ENCODE results near the gene DFFB.
A peak's percentile ranks its signal among the peaks of the same experiment; 100 is the strongest.

The DFFB gene

GRCh38 chr1:3846541-3846940 is 10.7 kb upstream of the DFFB start:
- H3K9me3 Mint-ChIP-seq: no peaks in the 10 kb centered on the region
- no peak overlapping the region for H3K4me3 Mint-ChIP-seq
- no peak overlapping the region for H3K27ac Mint-ChIP-seq
- DNase-seq (ENCODE audit: low spot score in 2 of 2) (no peak), ATAC-seq (ENCODE audit: low read depth) (no peak)
- peaks cover 22% of the 10 kb centered on the region for H3K36me3 Mint-ChIP-seq
- H3K27me3 Mint-ChIP-seq: no peaks in the 10 kb centered on the region
- H3K4me1 Mint-ChIP-seq: no peaks in the 10 kb centered on the region

GRCh38 chr1:3847081-3847480 is 10.2 kb upstream of the DFFB start:
- DNase-seq (ENCODE audit: low spot score in 2 of 2) (no peak), ATAC-seq (ENCODE audit: low read depth) (no peak)
- Mint-ChIP-seq H3K4me1 (no peaks in the 10 kb centered on the region), H3K27me3 (no peaks in the 10 kb centered on the region), H3K9me3 (no peaks in the 10 kb centered on the region), H3K4me3 (no peak overlapping the region), H3K36me3 (peaks cover 20% of the 10 kb centered on the region), H3K27ac (no peak overlapping the region)

GRCh38 chr1:3850857-3851256 is 6.4 kb upstream of the DFFB start:
- Mint-ChIP-seq H3K9me3 (no peaks in the 10 kb centered on the region), H3K36me3 (peaks cover 15% of the 10 kb centered on the region)
- ATAC-seq (ENCODE audit: low read depth): no peak

GRCh38 chr1:3851292-3851691 is 6.0 kb upstream of the DFFB start:
- ATAC-seq (ENCODE audit: low read depth): no peak
- peaks cover 15% of the 10 kb centered on the region for H3K36me3 Mint-ChIP-seq
- peaks cover 7% of the 10 kb centered on the region for H3K4me1 Mint-ChIP-seq
- DNase-seq (ENCODE audit: low spot score in 2 of 2): no peak
- H3K27ac Mint-ChIP-seq: no peak overlapping the region
- H3K9me3 Mint-ChIP-seq: no peaks in the 10 kb centered on the region
- no peaks in the 10 kb centered on the region for H3K27me3 Mint-ChIP-seq
- no peak overlapping the region for H3K4me3 Mint-ChIP-seq

More at GRCh38 chr1:3850857-3851256, 6.4 kb upstream of the DFFB start:
- Mint-ChIP-seq H3K4me3 (no peak overlapping the region), H3K4me1 (peaks cover 7% of the 10 kb centered on the region), H3K27ac (no peak overlapping the region), H3K27me3 (no peaks in the 10 kb centered on the region)
- DNase-seq (ENCODE audit: low spot score in 2 of 2): no peak

GRCh38 chr1:3852091-3852490 is 5.2 kb upstream of the DFFB start:
- no peak for DNase-seq (ENCODE audit: low spot score in 2 of 2)
- H3K4me1 Mint-ChIP-seq: peaks cover 7% of the 10 kb centered on the region
- H3K27ac Mint-ChIP-seq: no peak overlapping the region
- H3K36me3 Mint-ChIP-seq: peaks cover 11% of the 10 kb centered on the region
- no peak overlapping the region for H3K4me3 Mint-ChIP-seq
- no peak for ATAC-seq (ENCODE audit: low read depth)
- H3K27me3 Mint-ChIP-seq: no peaks in the 10 kb centered on the region
- H3K9me3 Mint-ChIP-seq: no peaks in the 10 kb centered on the region

GRCh38 chr1:3852711-3853485 is 4.4 kb upstream of the DFFB start:
- peaks cover 7% of the 10 kb centered on the region for H3K36me3 Mint-ChIP-seq
- no peak for ATAC-seq (ENCODE audit: low read depth)
- H3K27me3 Mint-ChIP-seq: no peaks in the 10 kb centered on the region
- H3K9me3 Mint-ChIP-seq: no peaks in the 10 kb centered on the region
- no peak for DNase-seq (ENCODE audit: low spot score in 2 of 2)
- H3K4me1 Mint-ChIP-seq: peaks cover 11% of the 10 kb centered on the region
- no peak overlapping the region for H3K4me3 Mint-ChIP-seq
- no peak overlapping the region for H3K27ac Mint-ChIP-seq

- Mint-ChIP-seq H3K27ac (no peak overlapping the region), H3K4me1 (peaks cover 20% of the 10 kb centered on the region), H3K36me3 (peaks cover 5% of the 10 kb centered on the region), H3K9me3 (no peaks in the 10 kb centered on the region), H3K4me3 (peak overlapping the region; percentile 100), H3K27me3 (no peaks in the 10 kb centered on the region)
- no peak for ATAC-seq (ENCODE audit: low read depth)
- peak in 1 of 2 donors; percentile 5 for DNase-seq (ENCODE audit: low spot score in 2 of 2)
Observed at GRCh38 chr1:3857791-3858129, 484 bp downstream of the DFFB start.

- ATAC-seq (ENCODE audit: low read depth) (no peak), DNase-seq (ENCODE audit: low spot score in 2 of 2) (no peak)
- Mint-ChIP-seq H3K9me3 (no peaks in the 10 kb centered on the region), H3K4me1 (peaks cover 20% of the 10 kb centered on the region), H3K27ac (no peak overlapping the region), H3K36me3 (peaks cover 5% of the 10 kb centered on the region), H3K4me3 (peak overlapping the region; percentile 68), H3K27me3 (no peaks in the 10 kb centered on the region)
Observed at GRCh38 chr1:3858231-3858981, 1.1 kb downstream of the DFFB start.

GRCh38 chr1:3863231-3863935 is 6.1 kb downstream of the DFFB start:
- Mint-ChIP-seq H3K4me3 (no peak overlapping the region), H3K27me3 (no peaks in the 10 kb centered on the region), H3K4me1 (peaks cover 13% of the 10 kb centered on the region), H3K27ac (no peak overlapping the region), H3K36me3 (peaks cover 16% of the 10 kb centered on the region), H3K9me3 (no peaks in the 10 kb centered on the region)
- ATAC-seq (ENCODE audit: low read depth) (no peak), DNase-seq (ENCODE audit: low spot score in 2 of 2) (no peak)

- Mint-ChIP-seq H3K4me3 (no peak overlapping the region), H3K27ac (no peak overlapping the region), H3K9me3 (peaks cover 2% of the 10 kb centered on the region), H3K4me1 (peaks cover 12% of the 10 kb centered on the region), H3K27me3 (no peaks in the 10 kb centered on the region), H3K36me3 (peaks cover 23% of the 10 kb centered on the region)
- DNase-seq (ENCODE audit: low spot score in 2 of 2): no peak
- ATAC-seq (ENCODE audit: low read depth): no peak
Observed at GRCh38 chr1:3864884-3865283, 7.6 kb downstream of the DFFB start.

- Mint-ChIP-seq H3K27me3 (no peaks in the 10 kb centered on the region), H3K27ac (no peak overlapping the region), H3K4me1 (peaks cover 10% of the 10 kb centered on the region), H3K36me3 (peaks cover 25% of the 10 kb centered on the region), H3K4me3 (no peak overlapping the region), H3K9me3 (peaks cover 2% of the 10 kb centered on the region)
- DNase-seq (ENCODE audit: low spot score in 2 of 2) (no peak), ATAC-seq (ENCODE audit: low read depth) (no peak)
Observed at GRCh38 chr1:3865606-3866160, 8.4 kb downstream of the DFFB start.

GRCh38 chr1:3868464-3869006 is 11.3 kb downstream of the DFFB start:
- DNase-seq (ENCODE audit: low spot score in 2 of 2) (no peak), ATAC-seq (ENCODE audit: low read depth) (no peak)
- H3K4me1 Mint-ChIP-seq: peaks cover 8% of the 10 kb centered on the region
- H3K36me3 Mint-ChIP-seq: peaks cover 29% of the 10 kb centered on the region
- peaks cover 2% of the 10 kb centered on the region for H3K9me3 Mint-ChIP-seq
- no peak overlapping the region for H3K4me3 Mint-ChIP-seq
- H3K27me3 Mint-ChIP-seq: no peaks in the 10 kb centered on the region
- H3K27ac Mint-ChIP-seq: no peak overlapping the region

- ATAC-seq (ENCODE audit: low read depth) (no peak), DNase-seq (ENCODE audit: low spot score in 2 of 2) (no peak)
- Mint-ChIP-seq H3K9me3 (peaks cover 2% of the 10 kb centered on the region), H3K4me1 (peaks cover 7% of the 10 kb centered on the region), H3K27ac (no peak overlapping the region), H3K4me3 (no peak overlapping the region), H3K36me3 (peaks cover 30% of the 10 kb centered on the region), H3K27me3 (no peaks in the 10 kb centered on the region)
Observed at GRCh38 chr1:3869751-3870301, 12.6 kb downstream of the DFFB start.

GRCh38 chr1:3871451-3871805 is 14.2 kb downstream of the DFFB start:
- Mint-ChIP-seq H3K27ac (no peak overlapping the region), H3K27me3 (no peaks in the 10 kb centered on the region), H3K9me3 (peaks cover 2% of the 10 kb centered on the region), H3K4me3 (no peak overlapping the region), H3K36me3 (peaks cover 37% of the 10 kb centered on the region), H3K4me1 (peaks cover 7% of the 10 kb centered on the region)
- no peak for DNase-seq (ENCODE audit: low spot score in 2 of 2)
- no peak for ATAC-seq (ENCODE audit: low read depth)
